IPS-18a (cell line): Measurements from ENCODE around the gene ZNF512.
A peak's percentile ranks its signal among the peaks of the same experiment; 100 is the strongest.

ENCODE experiments used
- H3K27ac ChIP-seq: one replicate; pipeline ENCODE4 v1.5.1; 2013; ENCODE audit warnings: low read length
- H3K27me3 ChIP-seq: one replicate; pipeline ENCODE4 v1.6.1; 2013; ENCODE audit warnings: mild to moderate bottlenecking, low read length; ENCODE audit not compliant: control insufficient read depth, insufficient read depth
- H3K36me3 ChIP-seq: one replicate; pipeline ENCODE4 v1.6.1; 2013; ENCODE audit warnings: low read depth, low read length; ENCODE audit not compliant: control insufficient read depth
- H3K4me1 ChIP-seq: one replicate; pipeline ENCODE4 v1.6.1; 2013; ENCODE audit warnings: low read depth, low read length; ENCODE audit not compliant: control insufficient read depth
- H3K4me3 ChIP-seq: one replicate; pipeline ENCODE4 v1.5.1; 2013; ENCODE audit warnings: low read length
- H3K9ac ChIP-seq: one replicate; pipeline ENCODE4 v1.6.1; 2013; ENCODE audit warnings: mild to moderate bottlenecking, low read length, moderate library complexity
- H3K9me3 ChIP-seq: one replicate; pipeline ENCODE4 v1.6.1; 2013; ENCODE audit warnings: low read depth, low read length; ENCODE audit not compliant: control insufficient read depth

ZNF512 gene

DNA sequence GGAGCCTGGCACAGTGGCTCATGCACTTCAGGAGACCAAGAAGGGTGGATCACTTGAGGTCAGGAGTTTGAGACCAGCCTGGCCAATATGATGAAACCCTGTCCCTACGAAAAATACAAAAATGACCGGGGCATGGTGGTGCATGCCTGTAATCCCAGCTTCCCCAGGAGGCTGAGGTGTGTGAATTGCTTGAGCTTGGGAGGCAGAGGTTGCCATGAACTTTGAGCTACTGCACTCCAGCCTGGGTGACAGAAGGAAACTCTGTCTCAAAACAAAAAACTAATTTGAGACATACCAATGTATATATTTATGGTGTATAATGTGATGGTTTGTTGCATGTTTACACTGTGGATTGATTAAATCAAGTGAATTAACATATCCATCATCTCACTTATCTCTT lies 21.8 kb upstream of the ZNF512 start:
- H3K9me3 ChIP-seq: no peaks in the 10 kb centered on the region
- no peaks in the 10 kb centered on the region for H3K36me3 ChIP-seq

DNA sequence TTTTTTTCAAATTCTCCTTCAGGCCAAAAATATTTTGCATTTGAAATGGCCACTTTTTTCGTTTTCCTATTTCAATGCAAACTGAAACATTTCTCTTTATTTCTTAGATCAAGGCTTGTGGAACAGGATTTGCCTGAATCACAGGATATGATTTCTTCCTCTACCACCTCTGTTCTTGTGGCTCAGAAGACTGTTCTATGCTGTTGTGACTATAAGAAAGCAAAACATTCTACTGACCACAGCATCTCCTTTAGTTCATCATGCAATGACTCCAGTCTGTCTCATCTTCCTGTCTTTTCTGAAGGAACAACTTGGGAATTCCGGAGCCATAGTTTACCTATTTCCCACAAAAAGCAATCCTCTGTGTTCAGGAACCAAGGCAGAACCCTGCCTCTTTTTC lies 16.2 kb upstream of the ZNF512 start:
- Histone ChIP-seq H3K4me3 (no peak overlapping the region), H3K4me1 (no peaks in the 10 kb centered on the region), H3K27ac (no peak overlapping the region), H3K9ac (no peak overlapping the region), H3K36me3 (no peaks in the 10 kb centered on the region), H3K9me3 (no peaks in the 10 kb centered on the region), H3K27me3 (peaks cover 26% of the 10 kb centered on the region)

More for the DNA sequence above, 21.8 kb upstream of the ZNF512 start:
- H3K27me3 ChIP-seq: peaks cover 7% of the 10 kb centered on the region
- H3K27ac ChIP-seq: no peak overlapping the region
- H3K4me3 ChIP-seq: no peak overlapping the region
- H3K9ac ChIP-seq: no peak overlapping the region
- no peaks in the 10 kb centered on the region for H3K4me1 ChIP-seq

DNA sequence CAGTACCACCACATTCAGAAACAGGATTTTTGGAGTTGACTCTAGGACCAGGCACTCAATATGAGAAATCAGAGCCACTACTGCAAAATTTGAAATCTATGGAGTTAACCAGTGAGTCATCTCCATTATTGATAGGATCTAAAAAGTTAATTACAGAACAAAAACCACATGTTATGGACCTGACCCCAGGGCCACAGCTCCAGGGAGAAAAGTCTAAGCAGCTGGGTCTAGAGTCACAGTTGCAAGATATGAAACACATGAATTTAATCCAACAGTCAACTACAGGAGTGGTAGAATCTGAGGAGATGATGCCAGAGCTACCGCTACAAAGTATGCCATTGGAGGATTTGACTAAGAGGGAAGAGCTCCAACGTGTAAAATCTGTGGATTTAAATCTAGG lies 13.4 kb upstream of the ZNF512 start:
- Histone ChIP-seq H3K36me3 (no peaks in the 10 kb centered on the region), H3K27ac (no peak overlapping the region), H3K9me3 (no peaks in the 10 kb centered on the region), H3K9ac (no peak overlapping the region), H3K27me3 (peaks cover 26% of the 10 kb centered on the region), H3K4me3 (no peak overlapping the region), H3K4me1 (no peaks in the 10 kb centered on the region)

DNA sequence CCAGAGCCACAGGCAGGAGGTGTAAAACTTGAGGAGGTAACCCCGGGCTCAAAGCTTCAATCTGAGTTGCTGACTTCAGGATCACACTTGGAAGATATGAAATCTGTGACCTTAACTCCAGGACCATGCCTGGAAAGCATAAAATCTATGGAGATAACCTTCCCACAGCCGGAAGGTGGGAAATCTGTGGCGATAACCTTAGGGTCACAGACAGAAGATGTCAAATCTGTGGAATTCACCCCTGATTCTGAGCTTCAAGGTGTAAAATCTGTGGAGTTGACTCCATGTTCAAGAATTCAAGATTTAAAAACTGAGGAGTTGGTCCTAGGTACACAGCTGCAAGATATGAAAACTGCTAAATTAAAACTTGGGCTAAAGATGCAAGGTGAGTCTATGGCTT lies 11.6 kb upstream of the ZNF512 start:
- Histone ChIP-seq H3K27me3 (peaks cover 18% of the 10 kb centered on the region), H3K27ac (no peak overlapping the region), H3K9me3 (peaks cover 7% of the 10 kb centered on the region), H3K36me3 (no peaks in the 10 kb centered on the region), H3K4me1 (no peaks in the 10 kb centered on the region), H3K4me3 (no peak overlapping the region), H3K9ac (no peak overlapping the region)

DNA sequence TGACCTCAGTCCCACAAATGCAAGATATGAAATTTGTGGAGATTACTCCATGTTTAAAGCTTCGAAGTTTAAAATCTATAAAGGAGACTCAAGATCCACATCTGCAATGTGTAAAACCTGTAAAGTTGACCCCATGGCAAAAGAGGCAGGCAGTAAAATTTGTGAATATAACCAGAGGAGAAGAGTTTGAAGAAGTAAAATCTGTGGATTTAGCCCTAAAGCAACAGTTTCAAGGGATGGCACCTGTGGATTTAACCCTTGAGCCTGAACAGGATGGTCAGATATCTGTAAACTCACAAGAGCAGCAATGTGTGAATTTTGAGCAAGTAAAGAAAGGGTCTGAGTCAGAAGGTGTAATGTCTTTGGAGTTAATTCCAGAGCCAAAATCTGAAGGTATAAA lies 11.2 kb upstream of the ZNF512 start:
- Histone ChIP-seq H3K9ac (no peak overlapping the region), H3K9me3 (peaks cover 7% of the 10 kb centered on the region), H3K27me3 (peaks cover 13% of the 10 kb centered on the region), H3K4me3 (no peak overlapping the region), H3K4me1 (no peaks in the 10 kb centered on the region), H3K36me3 (no peaks in the 10 kb centered on the region), H3K27ac (no peak overlapping the region)

DNA sequence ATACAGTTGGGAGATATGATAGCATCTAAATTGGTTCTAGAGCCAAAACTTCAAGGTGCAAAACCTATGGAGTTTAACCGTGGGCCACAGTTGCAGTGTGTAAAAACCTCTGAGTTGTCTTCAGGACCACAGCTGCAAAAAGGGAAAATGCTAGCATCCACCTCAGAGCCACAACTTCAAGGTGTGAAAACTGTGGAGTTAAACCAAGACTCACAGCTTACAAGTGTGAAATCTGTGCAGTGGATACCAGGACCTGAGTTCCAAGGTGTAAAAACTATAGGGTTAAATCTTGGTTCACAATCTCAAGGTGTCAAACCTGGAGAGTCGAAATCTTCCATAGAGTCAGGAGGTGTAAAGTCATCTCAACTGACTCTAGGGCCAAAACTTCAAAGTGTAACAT lies 10.4 kb upstream of the ZNF512 start:
- H3K4me1 ChIP-seq: no peaks in the 10 kb centered on the region
- no peak overlapping the region for H3K27ac ChIP-seq
- H3K27me3 ChIP-seq: peaks cover 7% of the 10 kb centered on the region
- H3K36me3 ChIP-seq: no peaks in the 10 kb centered on the region
- H3K9ac ChIP-seq: no peak overlapping the region
- no peak overlapping the region for H3K4me3 ChIP-seq
- H3K9me3 ChIP-seq: peaks cover 7% of the 10 kb centered on the region

DNA sequence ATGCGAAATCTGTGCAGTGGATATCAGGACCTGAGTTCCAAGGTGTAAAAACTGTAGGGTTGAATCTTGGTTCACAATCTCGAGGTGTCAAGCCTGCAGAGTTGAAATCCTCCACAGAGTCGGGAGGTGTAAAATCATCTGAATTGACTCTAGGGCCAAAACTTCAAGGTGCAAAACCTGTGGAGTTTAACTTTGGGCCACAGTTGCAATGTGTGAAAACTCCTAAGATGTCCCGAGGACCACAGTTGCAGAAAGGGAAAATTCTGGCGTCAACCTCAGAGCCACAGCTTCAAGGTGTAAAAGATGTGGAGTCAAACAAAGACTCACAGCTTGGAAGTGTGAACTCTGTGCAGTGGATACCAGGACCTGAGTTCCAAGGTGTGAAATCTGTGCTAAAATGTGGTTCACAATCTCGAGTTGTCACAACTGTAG lies 9.8 kb upstream of the ZNF512 start:
- Histone ChIP-seq H3K27me3 (peaks cover 3% of the 10 kb centered on the region), H3K4me1 (no peaks in the 10 kb centered on the region)

DNA sequence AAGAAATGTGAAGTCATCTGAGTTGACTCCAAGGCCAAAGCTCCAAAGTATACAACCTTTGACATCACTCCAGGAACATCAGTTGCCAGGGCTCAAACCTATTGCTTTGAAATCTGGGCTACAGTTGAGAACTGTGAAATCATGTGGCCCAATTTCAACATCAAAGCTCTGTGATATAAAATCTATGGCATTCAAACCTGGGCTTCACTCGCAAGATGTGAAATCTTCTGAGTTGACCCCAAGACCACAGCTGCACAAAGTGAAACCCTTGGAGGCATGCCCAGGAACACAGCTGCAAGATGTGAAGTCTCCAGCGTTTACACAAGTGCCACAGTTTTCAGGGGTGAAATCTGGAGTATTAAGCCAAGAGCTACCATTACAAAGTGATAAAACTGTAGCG lies 9.4 kb upstream of the ZNF512 start:
- Histone ChIP-seq H3K27ac (no peak overlapping the region), H3K27me3 (no peaks in the 10 kb centered on the region), H3K9me3 (peaks cover 7% of the 10 kb centered on the region), H3K9ac (no peak overlapping the region), H3K4me3 (no peak overlapping the region), H3K4me1 (no peaks in the 10 kb centered on the region), H3K36me3 (no peaks in the 10 kb centered on the region)

More for the DNA sequence above, 9.8 kb upstream of the ZNF512 start:
- Histone ChIP-seq H3K36me3 (no peaks in the 10 kb centered on the region), H3K4me3 (no peak overlapping the region), H3K27ac (no peak overlapping the region), H3K9ac (no peak overlapping the region), H3K9me3 (peaks cover 7% of the 10 kb centered on the region)

DNA sequence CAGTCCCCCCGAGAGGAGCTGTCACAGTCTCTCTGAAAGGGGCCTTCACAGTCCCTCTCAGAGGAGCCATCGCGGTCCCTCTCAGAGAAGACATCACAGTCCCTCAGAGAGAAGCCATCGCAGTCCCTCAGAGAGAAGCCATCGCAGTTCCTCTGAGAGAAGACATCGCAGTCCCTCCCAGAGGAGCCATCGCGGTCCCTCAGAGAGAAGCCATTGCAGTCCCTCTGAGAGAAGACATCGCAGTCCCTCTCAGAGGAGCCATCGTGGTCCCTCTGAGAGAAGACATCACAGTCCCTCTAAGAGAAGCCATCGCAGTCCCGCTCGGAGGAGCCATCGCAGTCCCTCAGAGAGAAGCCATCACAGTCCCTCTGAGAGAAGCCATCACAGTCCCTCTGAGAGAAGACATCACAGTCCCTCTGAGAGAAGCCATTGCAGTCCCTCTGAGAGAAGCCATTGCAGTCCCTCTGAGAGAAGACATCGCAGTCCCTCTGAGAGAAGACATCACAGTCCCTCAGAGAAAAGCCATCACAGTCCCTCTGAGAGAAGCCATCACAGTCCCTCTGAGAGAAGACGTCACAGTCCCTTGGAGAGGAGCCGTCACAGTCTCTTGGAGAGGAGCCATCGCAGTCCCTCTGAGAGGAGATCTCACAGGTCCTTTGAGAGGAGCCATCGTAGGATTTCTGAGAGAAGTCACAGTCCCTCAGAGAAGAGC lies 1.3 kb upstream of the ZNF512 start:
- no peaks in the 10 kb centered on the region for H3K9me3 ChIP-seq
- peaks cover 5% of the 10 kb centered on the region for H3K4me1 ChIP-seq
- no peaks in the 10 kb centered on the region for H3K36me3 ChIP-seq
- H3K9ac ChIP-seq: no peak overlapping the region
- H3K27me3 ChIP-seq: peaks cover 8% of the 10 kb centered on the region
- H3K4me3 ChIP-seq: no peak overlapping the region
- no peak overlapping the region for H3K27ac ChIP-seq

DNA sequence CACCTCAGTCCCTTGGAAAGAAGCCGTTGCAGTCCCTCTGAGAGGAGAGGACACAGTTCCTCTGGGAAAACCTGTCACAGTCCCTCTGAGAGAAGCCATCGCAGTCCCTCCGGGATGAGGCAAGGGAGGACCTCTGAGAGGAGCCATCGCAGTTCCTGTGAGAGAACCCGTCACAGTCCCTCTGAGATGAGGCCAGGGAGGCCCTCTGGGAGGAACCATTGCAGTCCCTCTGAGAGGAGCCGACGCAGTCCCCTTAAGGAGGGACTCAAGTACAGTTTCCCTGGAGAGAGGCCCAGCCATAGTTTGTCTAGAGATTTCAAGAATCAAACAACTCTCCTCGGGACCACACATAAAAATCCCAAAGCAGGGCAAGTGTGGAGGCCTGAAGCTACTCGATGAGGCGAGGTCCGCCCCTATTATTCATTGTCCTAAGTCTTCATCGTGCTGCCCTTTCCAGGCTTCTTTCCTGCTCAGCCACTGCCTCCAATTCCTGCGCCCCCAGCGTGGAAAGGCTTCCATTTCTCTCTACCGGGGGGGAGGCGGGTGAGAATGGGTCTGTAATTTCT lies 630 bp upstream of the ZNF512 start:
- peak overlapping the region; percentile 78 for H3K9ac ChIP-seq
- H3K9me3 ChIP-seq: no peaks in the 10 kb centered on the region
- H3K36me3 ChIP-seq: no peaks in the 10 kb centered on the region
- H3K4me3 ChIP-seq: peak overlapping the region; percentile 86
- peaks cover 5% of the 10 kb centered on the region for H3K4me1 ChIP-seq
- peaks cover 8% of the 10 kb centered on the region for H3K27me3 ChIP-seq
- no peak overlapping the region for H3K27ac ChIP-seq

DNA sequence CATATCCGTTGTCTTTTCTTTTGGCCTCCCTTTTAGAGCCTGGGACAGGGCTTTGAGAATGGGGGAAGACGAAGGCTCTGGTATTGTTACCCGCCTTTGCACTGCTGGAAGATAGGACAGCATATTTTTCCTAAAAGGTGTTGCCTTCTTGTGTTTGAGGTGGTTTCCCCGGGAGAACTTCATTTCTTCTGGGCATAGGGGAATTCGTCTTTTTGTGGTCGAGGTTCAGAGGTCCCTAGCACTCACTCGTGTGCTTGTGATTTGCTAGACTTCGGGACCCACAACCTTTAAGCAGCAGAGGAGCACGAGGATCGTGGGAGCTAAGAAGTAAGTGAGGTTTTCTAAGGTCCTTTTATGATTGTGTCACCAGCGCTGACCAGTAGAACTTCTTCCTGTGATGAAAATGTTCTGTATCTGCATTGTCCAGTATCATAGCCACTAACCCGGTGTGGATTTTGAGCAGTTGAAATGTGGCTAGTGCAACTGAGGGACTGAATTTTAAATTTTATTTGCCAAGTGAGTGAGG lies 611 bp downstream of the ZNF512 start:
- peak overlapping the region; percentile 86 for H3K4me3 ChIP-seq
- H3K27me3 ChIP-seq: peaks cover 8% of the 10 kb centered on the region
- H3K36me3 ChIP-seq: no peaks in the 10 kb centered on the region
- H3K27ac ChIP-seq: peak overlapping the region; percentile 5
- H3K9me3 ChIP-seq: no peaks in the 10 kb centered on the region
- peaks cover 5% of the 10 kb centered on the region for H3K4me1 ChIP-seq
- H3K9ac ChIP-seq: peak overlapping the region; percentile 78

DNA sequence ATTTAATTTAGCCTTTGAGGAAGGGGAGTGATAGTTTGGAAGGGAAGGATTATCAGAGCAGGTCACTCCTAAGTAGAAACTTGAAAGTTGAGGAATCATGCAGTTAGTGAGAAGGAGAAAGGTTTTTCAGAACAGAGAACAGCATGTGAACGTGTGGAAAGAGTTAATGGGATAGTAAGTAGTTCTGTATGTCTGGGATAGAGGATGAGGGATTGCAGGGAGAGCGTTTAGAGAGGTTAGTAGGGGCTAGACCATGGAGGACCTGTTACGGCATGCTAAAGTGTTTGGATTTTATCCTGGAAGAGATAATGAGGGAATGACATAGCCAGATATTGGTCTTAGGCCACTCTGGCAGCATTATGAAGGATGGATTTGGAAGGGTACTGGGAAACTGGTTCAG lies 1.8 kb downstream of the ZNF512 start:
- no peak overlapping the region for H3K9ac ChIP-seq
- H3K4me3 ChIP-seq: no peak overlapping the region
- H3K36me3 ChIP-seq: no peaks in the 10 kb centered on the region
- no peak overlapping the region for H3K27ac ChIP-seq
- H3K4me1 ChIP-seq: peaks cover 5% of the 10 kb centered on the region
- peaks cover 8% of the 10 kb centered on the region for H3K27me3 ChIP-seq
- H3K9me3 ChIP-seq: no peaks in the 10 kb centered on the region
